ENCODE results near the gene DGKB. TPM values are rescaled to one million over a fixed set of nuclear protein-coding genes. Genes with fewer than 3 reads are reported as not detected.

DGKB gene
- total RNA-seq, 6 experiments from 2014 or later, result 0.11 to 0.16 (median 0.13) TPM; not detected in 2

- no peaks in the 10 kb centered on the region for H3K27me3 ChIP-seq
- no peaks in the 10 kb centered on the region for H3K9me3 ChIP-seq
- 49% methylated on average over 4 of the region's 4 CpGs for WGBS (ENCODE audit: insufficient coverage, low coverage, low lambda C conversion rate, missing lambda C conversion rate)
- DNase-seq, result no peak
- peak in 1 of 4 donors; percentile 18 for ATAC-seq
- H3K4me3 ChIP-seq, result no peak overlapping the region
- intact Hi-C loops (cut with DNase I), result no loop called here
- H3K4me1 ChIP-seq, result peaks cover 0 to 30% (median 4%) of the 10 kb centered on the region in 4 donors
- no peaks in the 10 kb centered on the region for H3K36me3 ChIP-seq
- H3K27ac ChIP-seq, result no peak overlapping the region
- TF ChIP-seq CTCF (IDR thresholded peaks at IDR 0.05) (no peak), POLR2A (IDR thresholded peaks at IDR 0.05) (no peak)
Measured at GRCh38 chr7:14233868-14234369, 668.6 kb downstream of the DGKB start.

- Histone ChIP-seq H3K27ac (no peak overlapping the region), H3K9me3 (no peaks in the 10 kb centered on the region), H3K27me3 (no peaks in the 10 kb centered on the region), H3K36me3 (no peaks in the 10 kb centered on the region), H3K4me3 (no peak overlapping the region), H3K4me1 (peaks cover 0 to 30% (median 4%) of the 10 kb centered on the region in 4 donors)
- no peak for DNase-seq
- WGBS (ENCODE audit: insufficient coverage, low coverage, low lambda C conversion rate, missing lambda C conversion rate), result 65% methylated on average over 7 of the region's 7 CpGs
- TF ChIP-seq POLR2A (IDR thresholded peaks at IDR 0.05), result no peak
- no peak for ATAC-seq
- intact Hi-C loops (cut with DNase I), result no loop called here
Measured at GRCh38 chr7:14233076-14233867, 669.3 kb downstream of the DGKB start.

GRCh38 chr7:14229047-14229446 lies 673.5 kb downstream of the DGKB start:
- no peaks in the 10 kb centered on the region for H3K9me3 ChIP-seq
- DNase-seq (no peak), ATAC-seq (no peak)
- no peak for TF ChIP-seq POLR2A (IDR thresholded peaks at IDR 0.05)
- H3K27me3 ChIP-seq, result no peaks in the 10 kb centered on the region
- intact Hi-C loops (cut with DNase I), result no loop called here
- H3K36me3 ChIP-seq, result no peaks in the 10 kb centered on the region
- no peaks in the 10 kb centered on the region for H3K4me1 ChIP-seq
- H3K27ac ChIP-seq, result no peak overlapping the region
- H3K4me3 ChIP-seq, result no peak overlapping the region

- Histone ChIP-seq H3K4me3 (no peak overlapping the region), H3K27ac (no peak overlapping the region), H3K36me3 (no peaks in the 10 kb centered on the region), H3K27me3 (no peaks in the 10 kb centered on the region), H3K4me1 (no peaks in the 10 kb centered on the region), H3K9me3 (no peaks in the 10 kb centered on the region)
- ATAC-seq, result no peak
- no peak for TF ChIP-seq CTCF (IDR thresholded peaks at IDR 0.05)
- no peak for TF ChIP-seq POLR2A (IDR thresholded peaks at IDR 0.05)
- 75% methylated on average over 4 of the region's 4 CpGs for WGBS (ENCODE audit: insufficient coverage, low coverage, low lambda C conversion rate, missing lambda C conversion rate)
- DNase-seq, result no peak
- intact Hi-C loops (cut with DNase I), result no loop called here
Measured at GRCh38 chr7:14228341-14228740, 674.2 kb downstream of the DGKB start.

GRCh38 chr7:14226126-14226525 lies 676.4 kb downstream of the DGKB start:
- DNase-seq (no peak), ATAC-seq (no peak)
- Histone ChIP-seq H3K36me3 (no peaks in the 10 kb centered on the region), H3K4me3 (no peak overlapping the region), H3K4me1 (no peaks in the 10 kb centered on the region), H3K9me3 (no peaks in the 10 kb centered on the region), H3K27ac (no peak overlapping the region), H3K27me3 (no peaks in the 10 kb centered on the region)
- intact Hi-C loops (cut with DNase I), result no loop called here
- WGBS (ENCODE audit: insufficient coverage, low coverage, low lambda C conversion rate, missing lambda C conversion rate), result 91% methylated on average over 2 of the region's 2 CpGs
- TF ChIP-seq CTCF (IDR thresholded peaks at IDR 0.05), result no peak
- no peak for TF ChIP-seq POLR2A (IDR thresholded peaks at IDR 0.05)
